IPS-18a (cell line): ENCODE results near the gene NOA1.
"Not testable (repeated sequence)": the region's sequence is repeated elsewhere in the genome, so short reads cannot be mapped to it uniquely, and the experiment has no call there.

ENCODE experiments used
- H3K27ac ChIP-seq: one replicate; pipeline ENCODE4 v1.5.1; 2013; ENCODE audit warnings: low read length
- H3K27me3 ChIP-seq: one replicate; pipeline ENCODE4 v1.6.1; 2013; ENCODE audit warnings: mild to moderate bottlenecking, low read length; ENCODE audit not compliant: control insufficient read depth, insufficient read depth
- H3K36me3 ChIP-seq: one replicate; pipeline ENCODE4 v1.6.1; 2013; ENCODE audit warnings: low read depth, low read length; ENCODE audit not compliant: control insufficient read depth
- H3K4me1 ChIP-seq: one replicate; pipeline ENCODE4 v1.6.1; 2013; ENCODE audit warnings: low read depth, low read length; ENCODE audit not compliant: control insufficient read depth
- H3K4me3 ChIP-seq: one replicate; pipeline ENCODE4 v1.5.1; 2013; ENCODE audit warnings: low read length
- H3K9ac ChIP-seq: one replicate; pipeline ENCODE4 v1.6.1; 2013; ENCODE audit warnings: mild to moderate bottlenecking, low read length, moderate library complexity
- H3K9me3 ChIP-seq: one replicate; pipeline ENCODE4 v1.6.1; 2013; ENCODE audit warnings: low read depth, low read length; ENCODE audit not compliant: control insufficient read depth

The NOA1 gene

DNA sequence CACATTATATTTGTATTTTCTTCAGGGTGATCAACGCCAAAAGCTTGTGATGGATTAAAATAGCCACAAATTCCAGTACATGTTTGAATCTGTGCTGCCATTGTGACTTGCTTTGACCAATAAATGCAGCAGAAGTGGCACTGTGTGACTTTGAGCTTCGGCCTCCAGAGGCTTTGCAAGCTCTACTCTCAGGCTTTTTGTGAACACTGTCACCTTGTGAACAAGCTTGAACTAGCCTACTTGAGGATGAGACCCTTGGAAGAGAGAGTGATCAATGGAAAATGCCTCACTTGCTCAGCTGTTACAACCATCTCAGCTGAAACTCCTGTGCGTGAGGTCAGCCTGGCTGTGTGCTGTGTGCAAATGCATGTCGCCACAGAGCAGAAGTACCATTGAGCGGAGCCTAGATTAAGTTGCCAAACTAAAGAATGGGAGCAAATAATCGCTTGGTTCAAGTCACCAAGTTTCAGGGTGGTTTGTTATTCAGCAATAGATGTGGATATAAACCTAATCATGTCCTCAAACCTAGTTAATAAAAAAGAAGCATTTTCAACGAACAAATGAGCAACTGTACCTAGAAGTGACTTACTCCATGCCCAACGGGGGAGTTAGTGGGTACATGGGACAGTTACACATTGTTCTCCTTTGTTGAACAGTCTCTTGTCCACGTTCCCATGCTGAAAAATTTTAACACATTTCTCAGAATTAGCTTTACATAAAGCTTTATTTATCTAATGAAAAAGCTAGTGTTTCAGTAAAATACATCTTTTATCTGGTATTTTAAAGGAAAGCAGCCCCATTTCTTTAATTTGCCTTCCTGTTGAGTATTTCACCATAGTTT, 23.5 kb downstream of the NOA1 start:
- Histone ChIP-seq H3K27me3 (no peaks in the 10 kb centered on the region), H3K36me3 (no peaks in the 10 kb centered on the region), H3K9me3 (no peaks in the 10 kb centered on the region), H3K9ac (no peak overlapping the region), H3K4me1 (no peaks in the 10 kb centered on the region), H3K4me3 (no peak overlapping the region), H3K27ac (no peak overlapping the region)

DNA sequence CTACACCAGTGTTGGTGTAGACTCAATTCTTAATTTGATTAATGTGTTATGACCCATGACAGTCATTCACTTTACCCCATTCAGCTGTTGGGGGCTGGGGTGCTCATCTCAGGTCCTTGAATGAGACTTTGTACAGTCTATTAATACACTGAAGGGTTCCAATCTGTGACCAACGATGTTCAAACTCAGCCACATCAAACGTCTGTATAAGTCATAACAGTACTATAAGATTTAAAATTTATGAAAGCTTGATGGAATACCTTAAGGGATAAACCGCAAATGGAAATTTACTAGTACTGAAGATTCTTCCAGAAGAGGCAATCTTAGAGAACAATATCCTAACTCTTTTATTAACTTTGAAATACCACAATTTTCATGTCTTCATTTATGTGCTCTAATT, 36.0 kb downstream of the NOA1 start:
- Histone ChIP-seq H3K9me3 (no peaks in the 10 kb centered on the region), H3K27ac (no peak overlapping the region), H3K4me1 (no peaks in the 10 kb centered on the region), H3K4me3 (no peak overlapping the region), H3K27me3 (no peaks in the 10 kb centered on the region), H3K9ac (no peak overlapping the region), H3K36me3 (no peaks in the 10 kb centered on the region)

DNA sequence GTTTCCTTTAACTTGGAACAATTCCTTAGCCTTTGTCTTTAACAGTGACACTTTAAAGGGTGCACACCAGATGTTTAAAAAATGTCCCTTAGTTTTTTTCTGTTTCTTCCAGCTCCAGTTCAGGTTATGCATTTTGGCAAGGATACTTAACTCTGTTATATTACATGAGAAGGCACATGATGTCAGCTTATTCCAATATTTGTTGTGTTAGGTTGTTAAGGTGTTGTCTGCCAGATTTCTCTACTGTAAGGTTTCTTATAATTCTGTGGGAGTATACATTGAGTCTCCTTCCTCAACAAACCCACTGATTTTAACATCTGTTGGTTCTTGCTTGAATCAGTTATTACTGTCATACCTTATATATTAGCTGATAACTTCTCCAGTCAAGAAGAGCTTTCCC, 36.4 kb downstream of the NOA1 start:
- Histone ChIP-seq H3K9me3 (no peaks in the 10 kb centered on the region), H3K4me3 (no peak overlapping the region), H3K27me3 (no peaks in the 10 kb centered on the region), H3K36me3 (no peaks in the 10 kb centered on the region), H3K4me1 (no peaks in the 10 kb centered on the region), H3K27ac (no peak overlapping the region), H3K9ac (no peak overlapping the region)

DNA sequence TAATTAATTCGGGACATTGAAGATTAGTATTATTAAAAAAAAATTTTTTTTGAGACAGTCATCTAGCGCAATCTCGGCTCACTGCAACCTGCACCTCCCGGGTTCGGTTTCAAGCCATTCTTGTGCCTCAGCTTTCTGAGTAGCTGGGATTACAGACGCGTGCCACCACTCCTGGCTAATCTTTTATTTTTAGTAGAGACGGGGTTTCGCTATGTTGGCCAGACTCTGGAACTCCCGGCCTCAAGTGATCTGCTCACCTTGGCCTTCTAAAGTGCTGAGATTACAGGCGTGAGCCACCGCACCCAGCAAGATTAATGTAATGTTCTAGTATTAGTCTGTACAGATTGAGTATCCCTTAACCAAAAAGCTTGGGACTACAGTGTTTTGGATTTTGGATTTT, 37.0 kb downstream of the NOA1 start:
- Histone ChIP-seq H3K9ac (no peak overlapping the region), H3K4me1 (no peaks in the 10 kb centered on the region), H3K4me3 (no peak overlapping the region), H3K9me3 (no peaks in the 10 kb centered on the region), H3K27ac (no peak overlapping the region), H3K27me3 (no peaks in the 10 kb centered on the region), H3K36me3 (no peaks in the 10 kb centered on the region)

DNA sequence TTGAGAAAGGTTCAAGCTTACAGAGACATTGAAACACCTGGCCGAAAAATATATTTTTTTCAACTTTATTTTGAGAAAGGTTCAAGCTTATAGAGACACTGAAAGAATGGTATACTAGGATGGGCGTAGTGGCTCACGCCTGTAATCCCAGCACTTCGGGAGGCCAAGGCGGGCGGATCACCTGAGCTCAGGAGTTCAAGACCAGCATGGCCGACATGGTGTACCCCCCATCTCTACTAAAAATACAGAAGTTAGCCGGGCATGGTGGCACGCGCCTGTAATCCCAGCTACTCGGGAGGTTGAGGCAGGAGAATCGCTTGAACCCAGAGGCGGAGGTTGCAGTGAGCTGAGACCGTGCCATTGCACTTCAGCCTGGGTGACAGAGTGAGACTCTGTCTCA, 37.6 kb downstream of the NOA1 start:
- H3K9ac ChIP-seq, H3K9me3 ChIP-seq, H3K27me3 ChIP-seq, H3K4me3 ChIP-seq, H3K4me1 ChIP-seq, H3K27ac ChIP-seq, H3K36me3 ChIP-seq: not testable (repeated sequence)

DNA sequence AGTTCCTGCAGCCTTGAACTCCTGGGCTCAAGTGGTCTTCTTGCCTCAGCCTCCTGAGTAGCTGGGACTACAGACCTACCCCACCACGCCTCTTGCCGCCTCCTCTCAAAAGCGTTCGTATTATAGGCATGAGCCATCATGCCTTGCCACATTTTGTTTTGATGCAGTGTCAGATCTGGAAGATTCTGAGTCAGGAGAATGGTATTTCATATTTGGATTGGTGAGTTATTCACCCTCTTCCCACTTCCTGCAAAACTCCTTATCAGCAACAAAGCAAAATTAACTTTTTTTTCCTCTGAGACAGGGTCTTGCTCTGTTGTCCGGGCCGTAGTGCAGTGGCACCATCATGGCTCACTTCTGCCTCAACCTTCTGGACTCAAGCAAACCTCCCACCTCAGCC, 40.1 kb downstream of the NOA1 start:
- H3K9me3 ChIP-seq: no peaks in the 10 kb centered on the region
- H3K27ac ChIP-seq: no peak overlapping the region
- H3K36me3 ChIP-seq: peaks cover 14% of the 10 kb centered on the region
- no peak overlapping the region for H3K9ac ChIP-seq
- no peaks in the 10 kb centered on the region for H3K27me3 ChIP-seq
- no peaks in the 10 kb centered on the region for H3K4me1 ChIP-seq
- no peak overlapping the region for H3K4me3 ChIP-seq

DNA sequence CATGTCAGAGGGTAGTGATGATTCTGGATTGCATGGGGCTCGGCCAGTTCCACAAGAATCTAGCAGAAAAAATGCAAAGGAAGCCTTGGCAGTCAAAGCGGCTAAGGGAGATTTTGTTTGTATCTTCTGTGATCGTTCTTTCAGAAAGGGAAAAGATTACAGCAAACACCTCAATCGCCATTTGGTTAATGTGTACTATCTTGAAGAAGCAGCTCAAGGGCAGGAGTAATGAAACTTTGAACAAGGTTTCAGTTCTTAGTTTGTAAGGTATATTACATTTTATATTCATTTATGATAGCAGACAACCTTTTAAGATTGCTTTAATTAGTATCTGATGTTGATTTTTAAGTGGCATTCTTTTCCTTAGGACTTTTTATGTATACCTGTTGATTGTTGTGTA, 45.5 kb downstream of the NOA1 start:
- Histone ChIP-seq H3K36me3 (peaks cover 45% of the 10 kb centered on the region), H3K4me1 (no peaks in the 10 kb centered on the region), H3K9ac (no peak overlapping the region)

DNA sequence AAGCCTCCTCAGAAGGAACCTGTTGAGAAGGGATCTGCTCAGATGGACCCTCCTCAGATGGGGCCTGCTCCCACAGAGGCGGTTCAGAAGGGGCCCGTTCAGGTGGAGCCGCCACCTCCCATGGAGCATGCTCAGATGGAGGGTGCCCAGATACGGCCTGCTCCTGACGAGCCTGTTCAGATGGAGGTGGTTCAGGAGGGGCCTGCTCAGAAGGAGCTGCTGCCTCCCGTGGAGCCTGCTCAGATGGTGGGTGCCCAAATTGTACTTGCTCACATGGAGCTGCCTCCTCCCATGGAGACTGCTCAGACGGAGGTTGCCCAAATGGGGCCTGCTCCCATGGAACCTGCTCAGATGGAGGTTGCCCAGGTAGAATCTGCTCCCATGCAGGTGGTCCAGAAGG, 46.8 kb downstream of the NOA1 start:
- Histone ChIP-seq H3K36me3 (peaks cover 45% of the 10 kb centered on the region), H3K4me3 (no peak overlapping the region), H3K27me3 (no peaks in the 10 kb centered on the region), H3K9ac (no peak overlapping the region), H3K4me1 (no peaks in the 10 kb centered on the region), H3K9me3 (no peaks in the 10 kb centered on the region), H3K27ac (no peak overlapping the region)

More for the DNA sequence above, 45.5 kb downstream of the NOA1 start:
- no peaks in the 10 kb centered on the region for H3K9me3 ChIP-seq
- H3K27ac ChIP-seq: no peak overlapping the region
- no peaks in the 10 kb centered on the region for H3K27me3 ChIP-seq
- no peak overlapping the region for H3K4me3 ChIP-seq

DNA sequence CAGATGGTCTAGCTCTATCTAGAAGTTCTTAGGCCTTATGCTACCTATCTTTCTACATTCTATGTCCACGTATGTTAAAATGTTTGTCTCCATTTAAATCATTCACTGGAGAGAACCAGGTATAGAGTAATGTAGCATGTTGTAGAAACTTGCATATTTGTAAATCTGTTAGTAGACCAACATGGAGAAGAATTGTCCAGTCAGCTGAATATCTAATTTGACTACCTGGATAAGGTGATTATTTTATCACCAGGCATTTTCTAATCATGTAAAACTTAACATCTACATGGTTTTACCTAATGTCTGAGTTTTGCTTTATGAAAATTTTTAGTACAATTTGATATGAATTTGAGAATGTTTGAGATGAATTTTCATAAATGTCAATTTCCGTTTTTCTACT, 50.2 kb downstream of the NOA1 start:
- Histone ChIP-seq H3K36me3 (peaks cover 40% of the 10 kb centered on the region), H3K4me1 (no peaks in the 10 kb centered on the region)

DNA sequence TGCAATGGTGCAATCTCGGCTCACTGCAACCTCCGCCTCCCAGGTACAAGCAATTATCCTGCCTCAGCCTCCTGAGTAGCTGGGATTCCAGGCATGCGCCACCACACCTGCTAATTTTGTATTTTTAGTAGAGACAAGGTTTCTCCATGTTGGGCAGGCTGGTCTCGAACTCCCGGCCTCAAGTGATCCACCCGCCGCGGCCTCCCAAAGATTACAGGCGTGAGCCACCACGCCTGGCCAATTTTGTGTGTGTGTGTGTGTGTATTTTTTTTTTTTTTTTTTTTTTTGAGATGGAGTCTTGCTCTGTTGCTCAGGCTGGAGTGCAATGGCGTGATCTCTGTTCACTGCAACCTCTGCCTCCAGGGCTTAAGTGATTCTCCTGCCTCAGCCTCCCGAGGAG, 62.4 kb downstream of the NOA1 start:
- H3K4me1 ChIP-seq: peaks cover 16% of the 10 kb centered on the region

More for the DNA sequence above, 50.2 kb downstream of the NOA1 start:
- H3K27ac ChIP-seq: no peak overlapping the region
- no peak overlapping the region for H3K9ac ChIP-seq
- H3K27me3 ChIP-seq: no peaks in the 10 kb centered on the region
- no peak overlapping the region for H3K4me3 ChIP-seq
- H3K9me3 ChIP-seq: no peaks in the 10 kb centered on the region

DNA sequence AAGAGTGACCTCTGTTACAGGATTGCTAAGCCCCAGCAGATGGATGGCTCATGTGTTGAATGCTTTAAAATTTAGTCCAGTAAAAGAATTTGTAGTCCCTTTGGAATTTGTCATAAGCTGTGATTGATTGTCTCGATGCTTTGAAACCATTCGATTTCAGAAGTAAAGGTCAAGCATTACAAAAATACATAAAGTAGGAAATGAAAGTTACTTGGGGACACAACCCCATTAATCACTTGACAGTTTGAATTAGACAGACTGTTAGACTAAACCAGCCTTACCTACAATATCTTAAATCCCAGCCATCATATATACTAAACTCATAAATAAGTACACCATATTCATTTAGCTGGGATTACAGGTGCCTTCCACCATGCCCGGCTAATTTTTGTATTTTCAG, 63.1 kb downstream of the NOA1 start:
- Histone ChIP-seq H3K4me1 (peaks cover 21% of the 10 kb centered on the region), H3K9me3 (no peaks in the 10 kb centered on the region), H3K27me3 (no peaks in the 10 kb centered on the region), H3K36me3 (peaks cover 22% of the 10 kb centered on the region), H3K27ac (no peak overlapping the region), H3K9ac (no peak overlapping the region), H3K4me3 (no peak overlapping the region)

More for the DNA sequence above, 62.4 kb downstream of the NOA1 start:
- H3K36me3 ChIP-seq: peaks cover 23% of the 10 kb centered on the region
- not testable (repeated sequence) for H3K4me3 ChIP-seq, H3K27ac ChIP-seq, H3K27me3 ChIP-seq, H3K9me3 ChIP-seq, H3K9ac ChIP-seq
